Lower lobe of right lung (tissue), 2 donors: ENCODE data around the gene TMEM37. TPM values are rescaled to one million over a fixed set of nuclear protein-coding genes. Genes with fewer than 3 reads are reported as not detected.

Experiments
- ATAC-seq, 2 donors: fragments of 200-7000 bp; cut with Tn5 transposase; one replicate each; pipeline ENCODE4 v1.9.1; 2020 to 2022; ENCODE audit warnings: mild to moderate bottlenecking in 2 of 2, moderate library complexity in 2 of 2
- DNase-seq: peaks from one replicate; pipeline ENCODE4 v3.0.0-alpha.2; 2020
- H3K27ac ChIP-seq: fragments of 200-600 bp; one replicate; pipeline ENCODE4 v1.8.0; 2022
- H3K27me3 ChIP-seq: fragments of 200-600 bp; one replicate; pipeline ENCODE4 v1.8.0; 2022; ENCODE audit warnings: low read depth
- H3K36me3 ChIP-seq: fragments of 200-600 bp; one replicate; pipeline ENCODE4 v1.8.0; 2022; ENCODE audit warnings: mild to moderate bottlenecking
- H3K4me1 ChIP-seq: fragments of 200-600 bp; one replicate; pipeline ENCODE4 v1.8.0; 2022
- H3K4me3 ChIP-seq: fragments of 200-600 bp; one replicate; pipeline ENCODE4 v1.8.0; 2022; ENCODE audit warnings: mild to moderate bottlenecking
- H3K9me3 ChIP-seq: fragments of 200-600 bp; one replicate; pipeline ENCODE4 v1.8.0; 2022
- CTCF ChIP-seq: fragments of 200-600 bp; IDR thresholded peaks from one replicate; pipeline ENCODE4 v1.8.0; 2022; ENCODE audit warnings: antibody characterized with exemption, mild to moderate bottlenecking
- intact Hi-C: fragments of 100-400 bp; cut with DNase I; formaldehyde crosslinking; loops from one replicate; pipeline ENCODE4 v1.11.0; 2022
- total RNA-seq: library from RNA; stranded (reverse); fragmentation: NEBNext Ultra II Directional; extraction: Animal tissue kit (Norgen Biotek cat#: 25700); gene quantifications from one replicate; pipeline ENCODE4 v1.2.1, GENCODE V29; 2021
- donor health status: DM: no; HTN: yes; CAD: no; lungs with severe emphysema.

The TMEM37 gene
- total RNA-seq, 1 donor from 2014 or later, result 21.7 TPM

- intact Hi-C loops, result no loop called here
- peak overlapping the region; percentile 83 for H3K27ac ChIP-seq
- no peak for DNase-seq
These were observed 1.3 kb downstream of the TMEM37 start for GRCh38 chr2:119432851-119433522.

GRCh38 chr2:119433636-119434327, 2.1 kb downstream of the TMEM37 start:
- H3K27ac ChIP-seq, result peak overlapping the region; percentile 24
- peaks cover 9% of the 10 kb centered on the region for H3K36me3 ChIP-seq
- no peaks in the 10 kb centered on the region for H3K9me3 ChIP-seq
- intact Hi-C loops, result no loop called here
- no peaks in the 10 kb centered on the region for H3K27me3 ChIP-seq
- TF ChIP-seq CTCF, result no peak
- H3K4me1 ChIP-seq, result peaks cover 66% of the 10 kb centered on the region
- H3K4me3 ChIP-seq, result peak overlapping the region; percentile 77
- DNase-seq (no peak), ATAC-seq (no peak)

More at GRCh38 chr2:119432851-119433522, 1.3 kb downstream of the TMEM37 start:
- Histone ChIP-seq H3K27me3 (no peaks in the 10 kb centered on the region), H3K9me3 (no peaks in the 10 kb centered on the region), H3K36me3 (peaks cover 9% of the 10 kb centered on the region), H3K4me1 (peaks cover 74% of the 10 kb centered on the region), H3K4me3 (peak overlapping the region; percentile 77)
- no peak for ATAC-seq
- TF ChIP-seq CTCF, result no peak

GRCh38 chr2:119434664-119435063, 3.0 kb downstream of the TMEM37 start:
- Histone ChIP-seq H3K9me3 (no peaks in the 10 kb centered on the region), H3K4me1 (peaks cover 57% of the 10 kb centered on the region), H3K27me3 (no peaks in the 10 kb centered on the region), H3K36me3 (peaks cover 9% of the 10 kb centered on the region), H3K4me3 (no peak overlapping the region), H3K27ac (peak overlapping the region; percentile 36)
- no peak for TF ChIP-seq CTCF
- no peak for DNase-seq
- intact Hi-C loops, result no loop called here
- no peak for ATAC-seq

- Histone ChIP-seq H3K4me3 (no peak overlapping the region), H3K4me1 (peaks cover 50% of the 10 kb centered on the region), H3K36me3 (peaks cover 9% of the 10 kb centered on the region), H3K27me3 (no peaks in the 10 kb centered on the region), H3K27ac (peak overlapping the region; percentile 36), H3K9me3 (no peaks in the 10 kb centered on the region)
- no peak for TF ChIP-seq CTCF
- intact Hi-C loops, result no loop called here
- DNase-seq, result no peak
- no peak for ATAC-seq
These were observed 3.7 kb downstream of the TMEM37 start for GRCh38 chr2:119435081-119435952.

GRCh38 chr2:119435953-119436297, 4.3 kb downstream of the TMEM37 start:
- Histone ChIP-seq H3K4me1 (peaks cover 44% of the 10 kb centered on the region), H3K9me3 (no peaks in the 10 kb centered on the region), H3K27me3 (no peaks in the 10 kb centered on the region), H3K27ac (peak overlapping the region; percentile 36), H3K36me3 (peaks cover 9% of the 10 kb centered on the region), H3K4me3 (no peak overlapping the region)
- intact Hi-C loops, result no loop called here
- no peak for DNase-seq
- no peak for ATAC-seq
- TF ChIP-seq CTCF, result no peak
